ENCODE data around the gene SLC46A2. TPM values are rescaled to one million over a fixed set of nuclear protein-coding genes. Genes with fewer than 3 reads are reported as not detected.

The SLC46A2 gene
- total and polyA plus RNA-seq, 9 of the 15 experiments (the other 6 are each of a cell fraction or from before 2014, with no cell fraction given), result not detected

DNA sequence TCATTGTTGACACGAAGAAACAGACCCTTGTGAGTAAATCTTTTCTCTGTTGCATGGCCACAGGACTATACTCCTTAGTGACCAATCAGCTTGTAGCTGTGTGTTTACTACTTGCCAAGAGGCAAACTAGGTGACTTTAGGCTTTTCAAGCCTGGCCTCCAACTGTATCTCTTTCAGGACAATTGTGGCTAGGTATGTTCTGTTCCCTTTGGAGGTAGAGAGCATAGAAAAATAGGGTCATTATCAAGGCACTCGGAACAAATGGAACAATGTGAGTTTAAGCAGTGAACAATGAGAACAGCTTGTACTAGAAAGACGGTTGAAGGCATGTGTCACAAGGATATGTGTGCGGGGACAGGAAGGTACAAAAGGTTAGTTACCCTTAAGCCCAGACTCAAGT, 48.1 kb downstream of the SLC46A2 start:
- ATAC-seq (no peak), FAIRE-seq (no peak), DNase-seq (ENCODE audit: extremely low read depth in 1 of 4, low spot score in 3 of 4) (no peak)
- Histone ChIP-seq H3K27me3 (ENCODE audit: control insufficient read depth in 2 of 2, insufficient read depth in 2 of 2, low read length in 2 of 2) (no peaks in the 10 kb centered on the region), H3K4me2 (ENCODE audit: insufficient read depth, low read length) (no peak overlapping the region), H4K20me1 (replicated peaks; ENCODE audit: control insufficient read depth, insufficient read depth, low read length) (no peaks in the 10 kb centered on the region), H3K27ac (ENCODE audit: extremely low read depth, low read depth, low read length) (no peak overlapping the region), H3K9me3 (replicated peaks; ENCODE audit: control insufficient read depth, insufficient read depth, low read depth, low read length) (no peaks in the 10 kb centered on the region), H3K4me3 (no peak overlapping the region), H3K4me1 (replicated peaks in 1 of 2; ENCODE audit: control insufficient read depth in 2 of 2, insufficient read depth in 2 of 2, low read length in 2 of 2) (no peaks in the 10 kb centered on the region), H3K79me2 (ENCODE audit: control insufficient read depth, insufficient read depth, low read length) (no peaks in the 10 kb centered on the region), H2AFZ (ENCODE audit: low read depth, low read length) (no peak overlapping the region), H3K9me1 (ENCODE audit: control insufficient read depth, insufficient read depth, low read length) (no peaks in the 10 kb centered on the region), H3K36me3 (ENCODE audit: control insufficient read depth, insufficient read depth, low read length) (no peaks in the 10 kb centered on the region), H3K9ac (ENCODE audit: insufficient read depth in 1 of 2, low read depth in 2 of 2, low read length in 2 of 2) (no peak overlapping the region)
- 42% methylated on average over 4 of the region's 4 CpGs for WGBS (ENCODE audit: insufficient coverage, low coverage, missing lambda C conversion rate)
- in situ Hi-C loops (cut with MboI) (no loop called here), intact Hi-C loops (cut with micrococcal nuclease) (no loop called here)
- BruUV-seq (replicated peaks), result no TSS peak
- TF ChIP-seq ZNF436 (CRISPR knock-in tag; IDR thresholded peaks at IDR 0.05) (no peak), TSC22D4 (tag; IDR thresholded peaks at IDR 0.05) (no peak), ZNF444 (CRISPR knock-in tag; IDR thresholded peaks at IDR 0.05) (no peak), EP400 (IDR thresholded peaks at IDR 0.05) (no peak), ARID2 (IDR thresholded peaks at IDR 0.05) (no peak), RFX5 (IDR thresholded peaks at IDR 0.05; ENCODE audit: low read depth, low read length) (no peak), RUNX1 (IDR thresholded peaks at IDR 0.05; ENCODE audit: low read depth) (no peak), ZNF79 (CRISPR knock-in tag; IDR thresholded peaks at IDR 0.05; ENCODE audit: low read depth) (no peak), BCOR (IDR thresholded peaks at IDR 0.05) (no peak), ELF4 (CRISPR knock-in tag; IDR thresholded peaks at IDR 0.05) (no peak), FOSL1 (tag; conservative IDR thresholded peaks at IDR 0.05) (no peak), GTF2B (IDR thresholded peaks at IDR 0.05; ENCODE audit: extremely low read depth, insufficient read length) (no peak), VEZF1 (CRISPR knock-in tag; IDR thresholded peaks at IDR 0.05) (no peak), CCAR2 (IDR thresholded peaks at IDR 0.05; ENCODE audit: low read depth, low read length) (no peak), ZC3H8 (IDR thresholded peaks at IDR 0.05) (no peak), ZNF589 (CRISPR knock-in tag; IDR thresholded peaks at IDR 0.05; ENCODE audit: low read depth) (no peak), TAL1 (IDR thresholded peaks at IDR 0.05) (no peak)
- TF ChIP-seq, protein P1, sequence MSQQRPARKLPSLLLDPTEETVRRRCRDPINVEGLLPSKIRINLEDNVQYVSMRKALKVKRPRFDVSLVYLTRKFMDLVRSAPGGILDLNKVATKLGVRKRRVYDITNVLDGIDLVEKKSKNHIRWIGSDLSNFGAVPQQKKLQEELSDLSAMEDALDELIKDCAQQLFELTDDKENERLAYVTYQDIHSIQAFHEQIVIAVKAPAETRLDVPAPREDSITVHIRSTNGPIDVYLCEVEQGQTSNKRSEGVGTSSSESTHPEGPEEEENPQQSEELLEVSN (IDR thresholded peaks at IDR 0.05; ENCODE audit: borderline replicate concordance in 1 of 2, extremely low read depth in 1 of 2, insufficient read depth in 1 of 2, insufficient read length in 1 of 2, low read depth in 1 of 2, low read length in 1 of 2, poor library complexity in 1 of 2, severe bottlenecking in 1 of 2), result no peak
- CTCF ChIA-PET (ENCODE audit: low intra/inter-chr PET ratio), result no interaction called here
- POLR2A ChIA-PET, result interaction anchor here (1.0 to 1.5 kb wide), 2 partner anchors 32 to 37 kb away, joined by 3 read pairs; no protein-coding TSS in a partner anchor
